ENCODE data around the gene CKAP4.

DNA sequence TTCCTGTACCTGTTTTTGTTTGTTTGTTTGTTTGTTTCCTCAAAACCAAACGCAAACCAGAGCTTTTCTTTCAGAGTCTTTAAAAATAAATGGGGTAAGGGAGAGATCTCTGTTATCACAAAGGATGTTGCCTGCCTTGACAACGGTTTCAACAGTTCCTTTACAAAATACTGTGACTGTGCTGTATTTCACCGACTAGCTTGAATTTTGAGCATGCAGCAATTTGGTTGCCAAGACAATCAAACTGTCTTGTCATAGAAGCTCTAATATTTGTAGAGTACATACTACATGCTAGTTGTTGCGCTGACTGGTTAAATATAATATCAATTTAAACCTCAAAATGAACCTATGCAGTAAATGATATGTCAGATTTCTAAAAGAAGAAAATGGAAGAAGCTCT lies 32.3 kb upstream of the CKAP4 start:
- TF ChIP-seq POLR2AphosphoS5 (IDR thresholded peaks at IDR 0.05), result no peak
- no peak for TF ChIP-seq CTCF (IDR thresholded peaks at IDR 0.05 in 8 of 11, conservative IDR thresholded peaks at IDR 0.05 in 3 of 11)
- no peak for TF ChIP-seq POLR2A (IDR thresholded peaks at IDR 0.05)

Data from spleen (tissue), 7 donors.